HEK293 (cell line): ENCODE measurements around the gene CREB5.

Experiments used
- ZFHX2 ChIP-seq: fragments of 450-650 bp; formaldehyde crosslinking; conservative IDR thresholded peaks from 2 replicates; pipeline ENCODE4 v1.5.1; 2016; ENCODE audit warnings: missing biosample characterization, missing genetic modification characterization
- ZNF274 ChIP-seq, 2 experiments: fragments of 200-500 bp in 1 of 2; fragments of 450-650 bp in 1 of 2; sonication (Bioruptor generic) in 1 of 2; formaldehyde crosslinking in 1 of 2; IDR thresholded peaks; 2 replicates each; pipeline versions ENCODE4 v1.5.1 to v1.6.1; 2014 to 2016; ENCODE audit warnings: borderline replicate concordance in 1 of 2, inconsistent platforms in 1 of 2, low read length in 1 of 2, missing biosample characterization in 1 of 2, missing genetic modification characterization in 1 of 2
- ZNF366 ChIP-seq: fragments of 450-650 bp; formaldehyde crosslinking; conservative IDR thresholded peaks from 2 replicates; pipeline ENCODE4 v1.5.1; 2016; ENCODE audit warnings: missing biosample characterization, missing genetic modification characterization
- ZNF416 ChIP-seq: fragments of 450-650 bp; formaldehyde crosslinking; IDR thresholded peaks from 2 replicates; pipeline ENCODE4 v1.5.1; 2016; ENCODE audit warnings: missing biosample characterization, missing genetic modification characterization
- ZNF426 ChIP-seq: fragments of 450-650 bp; formaldehyde crosslinking; IDR thresholded peaks from 2 replicates; pipeline ENCODE4 v1.5.1; 2017; ENCODE audit warnings: missing biosample characterization, missing genetic modification characterization, mild to moderate bottlenecking, inconsistent platforms, moderate library complexity
- ZNF776 ChIP-seq: fragments of 450-650 bp; formaldehyde crosslinking; IDR thresholded peaks from 2 replicates; pipeline ENCODE4 v1.5.0; 2017; ENCODE audit warnings: missing biosample characterization, missing genetic modification characterization, borderline replicate concordance
- TF ChIP-seq, protein P1 (sequence below): fragments of 450-650 bp; formaldehyde crosslinking; IDR thresholded peaks from 2 replicates; pipeline ENCODE4 v1.5.1; 2016; ENCODE audit warnings: missing biosample characterization, missing genetic modification characterization
- TF ChIP-seq, protein P2 (sequence below): fragments of 450-650 bp; IDR thresholded peaks from 2 replicates; pipeline ENCODE4 v1.5.1; 2018; ENCODE audit warnings: missing biosample characterization, mild to moderate bottlenecking, missing genetic modification characterization

DNA sequence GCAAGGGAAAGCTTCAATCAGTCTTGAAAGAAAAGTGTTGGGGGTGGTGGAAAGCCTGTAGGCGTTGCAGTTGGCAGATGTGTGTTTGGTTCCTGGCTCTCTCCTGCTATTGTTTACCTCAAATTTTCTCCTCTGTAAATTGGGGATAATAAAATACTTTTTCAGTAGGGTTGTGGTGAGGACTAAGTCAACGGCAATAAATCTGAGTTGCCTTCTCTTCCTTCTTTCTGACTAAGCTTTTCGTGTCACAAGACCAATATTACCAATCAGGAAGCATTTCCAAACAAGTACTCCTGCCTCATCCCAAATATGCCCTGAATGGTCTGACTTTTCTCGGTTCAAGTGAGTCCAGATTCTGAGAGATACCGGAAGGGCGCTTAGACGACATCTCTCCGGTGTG is 54.0 kb downstream of the CREB5 start:
- TF ChIP-seq ZNF776 (tag by site-specific recombination) (no peak), ZFHX2 (tag by site-specific recombination) (peak; percentile 60), ZNF366 (tag by site-specific recombination) (no peak), ZNF416 (tag by site-specific recombination) (no peak), ZNF274 (IDR thresholded peaks at IDR 0.05; ENCODE audit: low read length) (no peak), ZNF274 (tag by site-specific recombination; IDR thresholded peaks at IDR 0.05; ENCODE audit: borderline replicate concordance) (no peak), ZNF426 (tag by site-specific recombination) (no peak)
- TF ChIP-seq, protein P1, sequence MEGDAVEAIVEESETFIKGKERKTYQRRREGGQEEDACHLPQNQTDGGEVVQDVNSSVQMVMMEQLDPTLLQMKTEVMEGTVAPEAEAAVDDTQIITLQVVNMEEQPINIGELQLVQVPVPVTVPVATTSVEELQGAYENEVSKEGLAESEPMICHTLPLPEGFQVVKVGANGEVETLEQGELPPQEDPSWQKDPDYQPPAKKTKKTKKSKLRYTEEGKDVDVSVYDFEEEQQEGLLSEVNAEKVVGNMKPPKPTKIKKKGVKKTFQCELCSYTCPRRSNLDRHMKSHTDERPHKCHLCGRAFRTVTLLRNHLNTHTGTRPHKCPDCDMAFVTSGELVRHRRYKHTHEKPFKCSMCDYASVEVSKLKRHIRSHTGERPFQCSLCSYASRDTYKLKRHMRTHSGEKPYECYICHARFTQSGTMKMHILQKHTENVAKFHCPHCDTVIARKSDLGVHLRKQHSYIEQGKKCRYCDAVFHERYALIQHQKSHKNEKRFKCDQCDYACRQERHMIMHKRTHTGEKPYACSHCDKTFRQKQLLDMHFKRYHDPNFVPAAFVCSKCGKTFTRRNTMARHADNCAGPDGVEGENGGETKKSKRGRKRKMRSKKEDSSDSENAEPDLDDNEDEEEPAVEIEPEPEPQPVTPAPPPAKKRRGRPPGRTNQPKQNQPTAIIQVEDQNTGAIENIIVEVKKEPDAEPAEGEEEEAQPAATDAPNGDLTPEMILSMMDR (tag by site-specific recombination) = no peak
- TF ChIP-seq, protein P2, sequence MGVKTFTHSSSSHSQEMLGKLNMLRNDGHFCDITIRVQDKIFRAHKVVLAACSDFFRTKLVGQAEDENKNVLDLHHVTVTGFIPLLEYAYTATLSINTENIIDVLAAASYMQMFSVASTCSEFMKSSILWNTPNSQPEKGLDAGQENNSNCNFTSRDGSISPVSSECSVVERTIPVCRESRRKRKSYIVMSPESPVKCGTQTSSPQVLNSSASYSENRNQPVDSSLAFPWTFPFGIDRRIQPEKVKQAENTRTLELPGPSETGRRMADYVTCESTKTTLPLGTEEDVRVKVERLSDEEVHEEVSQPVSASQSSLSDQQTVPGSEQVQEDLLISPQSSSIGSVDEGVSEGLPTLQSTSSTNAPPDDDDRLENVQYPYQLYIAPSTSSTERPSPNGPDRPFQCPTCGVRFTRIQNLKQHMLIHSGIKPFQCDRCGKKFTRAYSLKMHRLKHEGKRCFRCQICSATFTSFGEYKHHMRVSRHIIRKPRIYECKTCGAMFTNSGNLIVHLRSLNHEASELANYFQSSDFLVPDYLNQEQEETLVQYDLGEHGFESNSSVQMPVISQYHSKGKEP (tag by site-specific recombination) = no peak
